Measurements from ENCODE around the gene GALK2. TPM values are rescaled to one million over a fixed set of nuclear protein-coding genes. Genes with fewer than 3 reads are reported as not detected.
"Not testable (repeated sequence)": the region's sequence is repeated elsewhere in the genome, so short reads cannot be mapped to it uniquely, and the experiment has no call there.

GALK2 gene
- total RNA-seq, 1 experiment from 2014 or later = 29.4 TPM

GRCh38 chr15:49164865-49165264, 5.2 kb upstream of the GALK2 start:
- no peak for DNase-seq (ENCODE audit: low read depth)

DNA sequence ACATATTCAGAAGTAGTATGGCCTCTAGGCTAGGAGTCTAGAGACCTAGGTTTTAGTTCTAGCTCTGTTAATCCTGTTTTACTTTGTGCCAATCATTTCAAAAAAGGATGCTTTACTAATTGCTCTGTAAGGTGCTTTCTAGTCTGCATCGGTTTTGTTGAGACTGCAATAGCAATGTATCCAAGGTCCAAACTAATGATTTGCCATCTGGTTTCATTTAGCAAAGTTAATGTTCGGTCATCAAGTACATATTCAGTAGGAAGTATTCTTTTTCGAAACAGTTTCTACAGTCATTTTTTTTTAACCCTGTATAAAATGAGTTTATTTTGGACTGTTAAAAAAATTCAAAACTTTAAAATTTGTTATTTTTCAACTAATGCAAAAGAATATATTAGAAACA, 2.0 kb upstream of the GALK2 start:
- DNase-seq (ENCODE audit: low read depth) = no peak

- DNase-seq (ENCODE audit: low read depth) = no peak
These were observed 1.7 kb downstream of the GALK2 start for GRCh38 chr15:49171790-49172189.

GRCh38 chr15:49174902-49175301, 4.9 kb downstream of the GALK2 start:
- no peak for DNase-seq (ENCODE audit: low read depth)

GRCh38 chr15:49175582-49176397, 5.7 kb downstream of the GALK2 start:
- not testable (repeated sequence) for DNase-seq (ENCODE audit: low read depth)

DNA sequence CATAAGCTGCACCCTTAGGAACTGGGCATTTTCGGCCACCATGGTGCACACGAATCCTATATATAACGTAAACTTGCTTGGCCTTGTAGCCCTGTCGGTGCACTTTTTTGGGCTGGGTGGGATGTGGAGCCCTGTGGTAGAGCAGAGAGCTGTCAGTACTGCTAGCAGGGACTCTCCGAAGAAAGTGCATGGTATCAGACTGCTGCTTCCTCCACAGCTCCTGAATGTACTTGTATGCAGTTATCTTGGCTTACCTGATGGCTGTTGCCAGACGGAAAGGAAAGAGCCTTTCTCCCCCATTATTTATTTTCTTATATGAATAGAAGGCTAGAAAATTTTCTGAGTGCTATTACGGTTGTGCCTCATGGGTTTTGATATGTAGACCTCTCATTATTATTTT, 8.4 kb downstream of the GALK2 start:
- DNase-seq (ENCODE audit: low read depth) = no peak

DNA sequence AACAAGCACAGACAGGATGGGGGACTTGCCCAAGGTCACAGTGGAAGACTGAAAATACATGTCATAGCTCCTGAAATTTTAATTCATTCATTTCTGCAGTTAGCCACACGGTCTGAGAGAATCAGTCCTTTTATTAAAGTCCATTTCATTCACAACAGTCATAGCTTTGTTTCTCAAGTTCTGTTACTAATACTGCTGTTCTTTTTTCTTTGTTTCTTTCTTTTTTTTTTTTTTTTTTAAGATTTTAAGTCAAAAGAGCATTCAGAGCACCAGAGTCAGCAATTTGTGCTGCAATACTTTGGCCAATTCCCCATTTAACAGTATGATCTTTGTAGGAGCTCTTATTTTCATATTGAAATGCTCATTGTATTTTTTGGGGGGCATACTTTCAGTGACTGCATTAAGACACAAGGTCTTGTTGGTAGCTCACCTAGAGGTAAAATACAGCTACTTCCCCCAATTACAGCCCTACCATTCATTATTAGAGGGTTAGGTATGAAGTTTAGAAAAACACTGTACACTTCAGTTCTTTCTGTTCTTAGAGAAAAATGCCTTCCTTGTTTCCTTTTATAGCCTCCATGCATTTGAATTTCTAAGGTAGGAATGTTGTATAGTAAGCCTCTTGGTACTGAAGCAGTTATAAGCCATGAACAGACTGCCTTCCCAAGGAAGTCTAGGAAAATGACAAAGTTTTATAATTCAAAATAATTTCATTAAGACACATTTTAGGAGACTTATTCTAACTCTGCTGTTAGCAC, 9.6 kb downstream of the GALK2 start:
- DNase-seq (ENCODE audit: low read depth) = no peak

GRCh38 chr15:49182128-49182527, 12.1 kb downstream of the GALK2 start:
- no peak for DNase-seq (ENCODE audit: low read depth)

GRCh38 chr15:49183741-49184140, 13.7 kb downstream of the GALK2 start:
- DNase-seq (ENCODE audit: low read depth) = not testable (repeated sequence)

DNA sequence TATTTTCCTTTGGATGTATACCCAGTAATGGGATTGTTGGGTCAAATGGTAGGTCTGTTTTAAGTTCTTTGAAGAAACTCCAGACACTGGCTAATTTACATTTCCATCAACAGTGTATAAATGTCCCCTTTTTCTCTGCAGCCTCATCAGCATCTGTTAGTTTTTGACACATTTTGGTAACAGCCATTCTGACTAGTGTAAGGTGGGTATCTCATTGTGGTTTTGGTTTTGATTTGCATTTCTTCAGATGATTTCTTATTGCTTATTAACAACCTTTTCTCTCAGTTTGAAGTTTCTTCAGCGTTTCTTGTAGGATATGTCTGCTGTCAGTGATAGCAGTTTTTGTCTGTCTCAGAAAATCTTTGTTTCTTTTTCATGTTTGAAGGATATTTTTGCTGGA, 15.4 kb downstream of the GALK2 start:
- DNase-seq (ENCODE audit: low read depth) = no peak

- DNase-seq (ENCODE audit: low read depth) = peak; percentile 67
These were observed 17.6 kb downstream of the GALK2 start for GRCh38 chr15:49187549-49188245.

GRCh38 chr15:49188933-49189332, 18.9 kb downstream of the GALK2 start:
- DNase-seq (ENCODE audit: low read depth) = no peak

DNA sequence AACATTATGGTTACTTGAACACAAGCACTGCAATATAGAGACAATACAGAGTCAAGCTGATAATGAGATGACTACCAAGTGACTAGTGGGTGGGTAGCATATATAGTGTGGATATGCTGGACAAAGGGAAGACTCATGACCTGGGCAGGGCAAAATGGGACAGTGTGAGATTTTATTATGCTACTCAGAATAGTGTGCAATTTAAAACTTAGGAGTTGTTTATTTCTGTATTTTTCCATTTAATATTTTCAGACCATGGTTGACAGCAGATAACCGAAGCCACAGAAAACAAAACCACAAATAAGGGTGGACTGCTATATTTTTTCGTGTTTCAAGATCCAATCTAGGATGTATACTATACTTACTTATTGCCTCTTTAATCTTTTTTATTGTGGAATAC, 19.6 kb downstream of the GALK2 start:
- DNase-seq (ENCODE audit: low read depth) = no peak

DNA sequence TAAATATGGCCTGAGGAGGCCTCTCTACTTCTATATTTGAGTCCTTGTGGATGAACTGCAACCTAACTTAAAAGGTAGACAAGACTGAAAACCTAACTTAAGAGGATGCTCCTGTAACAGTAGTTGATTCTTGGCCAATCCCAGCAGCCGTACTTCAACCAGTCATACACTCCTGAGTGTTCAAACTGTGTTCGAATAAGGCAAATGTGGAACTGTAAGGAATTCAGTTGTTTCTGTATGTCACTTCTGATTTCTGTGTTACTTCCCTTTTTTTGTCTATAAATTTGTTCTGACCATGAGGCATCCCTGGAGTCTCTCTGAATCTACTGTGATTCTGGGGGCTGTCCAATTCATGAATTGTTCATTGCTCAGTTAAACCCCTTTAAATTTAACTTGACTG, 20.5 kb downstream of the GALK2 start:
- DNase-seq (ENCODE audit: low read depth) = no peak

GRCh38 chr15:49191892-49192291, 21.8 kb downstream of the GALK2 start:
- DNase-seq (ENCODE audit: low read depth) = no peak

GRCh38 chr15:49196856-49197255, 26.8 kb downstream of the GALK2 start:
- no peak for DNase-seq (ENCODE audit: low read depth)

DNA sequence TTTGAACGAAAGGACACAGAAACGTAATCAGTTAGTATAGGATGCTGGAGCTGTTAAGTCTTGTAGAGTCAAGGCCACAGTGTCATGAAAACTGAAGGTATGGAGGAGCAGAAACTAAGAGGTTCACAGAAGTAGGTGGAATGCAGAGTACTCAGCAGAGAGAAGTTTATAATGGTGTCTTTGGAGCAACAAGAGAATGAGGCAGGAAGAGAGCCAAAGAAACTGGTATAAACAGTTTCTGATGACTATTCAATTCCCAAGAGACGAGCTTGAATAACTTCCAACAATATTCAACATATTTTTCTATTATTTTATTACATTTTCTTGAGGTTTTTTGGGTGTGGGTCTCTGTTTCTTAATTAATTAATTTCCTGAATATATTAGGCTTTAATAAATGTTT, 29.6 kb downstream of the GALK2 start:
- no peak for DNase-seq (ENCODE audit: low read depth)

GRCh38 chr15:49200347-49200746, 30.3 kb downstream of the GALK2 start:
- no peak for DNase-seq (ENCODE audit: low read depth)

DNA sequence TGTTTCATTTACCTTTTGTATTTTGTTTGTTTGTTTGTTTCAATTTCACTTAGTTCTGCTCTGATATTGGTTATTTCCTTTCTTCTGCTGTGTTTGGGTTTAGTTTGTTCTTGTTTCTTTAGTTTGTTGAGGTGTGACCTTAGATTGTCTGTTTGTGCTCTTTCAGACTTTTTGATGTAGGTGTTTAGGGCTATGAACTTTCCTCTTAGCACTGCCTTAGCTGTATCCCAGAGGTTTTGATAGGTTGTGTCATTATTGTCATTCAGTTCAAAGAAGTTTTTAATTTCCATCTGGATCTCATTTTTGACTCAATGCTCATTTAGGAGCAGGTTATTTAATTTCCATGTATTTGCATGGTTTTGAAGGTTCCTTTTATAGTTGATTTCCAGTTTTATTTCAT, 38.1 kb downstream of the GALK2 start:
- DNase-seq (ENCODE audit: low read depth) = not testable (repeated sequence)

GRCh38 chr15:49212897-49213296, 42.9 kb downstream of the GALK2 start:
- DNase-seq (ENCODE audit: low read depth) = no peak

DNA sequence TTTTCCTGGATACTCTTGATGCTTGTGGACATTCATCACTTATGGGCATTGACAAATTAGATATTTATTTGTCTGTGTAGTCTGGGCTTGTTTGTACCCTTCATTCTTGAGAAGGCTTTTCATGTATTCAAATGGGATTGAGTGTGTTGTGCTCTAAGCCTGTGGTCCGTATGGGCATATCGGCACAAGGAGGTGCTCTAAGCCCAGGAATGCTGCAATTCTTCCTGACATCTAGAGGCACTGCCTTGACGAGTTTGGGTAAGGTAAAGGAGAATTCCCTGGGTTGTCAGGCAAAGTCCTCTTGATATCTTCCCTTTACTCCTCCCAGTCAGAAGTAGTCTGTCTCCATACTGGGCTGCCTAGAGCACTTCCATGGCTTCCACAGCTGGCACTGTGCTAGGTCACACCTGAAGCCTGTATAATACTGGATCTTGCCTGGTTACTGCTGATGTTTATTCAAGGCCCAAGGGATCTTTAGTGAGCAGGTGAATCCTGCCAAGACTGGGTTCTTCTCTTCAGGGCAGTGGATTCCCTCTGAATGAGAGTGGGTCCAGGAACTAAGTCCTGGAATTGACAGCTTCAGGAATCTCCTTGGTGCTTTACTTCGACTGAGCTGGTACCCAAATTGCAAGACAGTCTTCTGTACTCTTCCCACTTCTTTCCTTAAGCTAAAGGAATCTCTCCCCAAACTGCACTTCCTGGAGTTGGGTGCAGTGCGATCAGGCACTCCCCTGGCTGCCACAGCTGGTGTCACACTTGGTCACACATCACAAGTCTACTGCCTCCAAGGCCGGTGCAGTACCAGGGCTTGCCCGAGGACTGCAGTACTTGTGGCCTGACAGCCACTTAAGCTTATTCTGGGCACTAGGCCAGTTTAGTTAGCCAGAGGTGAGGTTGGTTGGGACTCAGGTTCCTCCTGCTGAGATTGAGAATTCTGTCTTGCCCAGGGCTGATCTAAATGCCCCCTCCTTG, 46.0 kb downstream of the GALK2 start:
- DNase-seq (ENCODE audit: low read depth) = peak; percentile 83

All from M059J (cell line).